ENCODE results near the gene ASTN2.

ASTN2 gene

GRCh38 chr9:116628716-116629115 is 786.1 kb downstream of the ASTN2 start:
- no peak for DNase-seq (ENCODE audit: low read depth)
- TF ChIP-seq POLR2A (IDR thresholded peaks at IDR 0.05; ENCODE audit: extremely low read depth, insufficient read length) = no peak
- no peak for TF ChIP-seq MAX (IDR thresholded peaks at IDR 0.05; ENCODE audit: low read depth, low read length)
- TF ChIP-seq, protein P1, sequence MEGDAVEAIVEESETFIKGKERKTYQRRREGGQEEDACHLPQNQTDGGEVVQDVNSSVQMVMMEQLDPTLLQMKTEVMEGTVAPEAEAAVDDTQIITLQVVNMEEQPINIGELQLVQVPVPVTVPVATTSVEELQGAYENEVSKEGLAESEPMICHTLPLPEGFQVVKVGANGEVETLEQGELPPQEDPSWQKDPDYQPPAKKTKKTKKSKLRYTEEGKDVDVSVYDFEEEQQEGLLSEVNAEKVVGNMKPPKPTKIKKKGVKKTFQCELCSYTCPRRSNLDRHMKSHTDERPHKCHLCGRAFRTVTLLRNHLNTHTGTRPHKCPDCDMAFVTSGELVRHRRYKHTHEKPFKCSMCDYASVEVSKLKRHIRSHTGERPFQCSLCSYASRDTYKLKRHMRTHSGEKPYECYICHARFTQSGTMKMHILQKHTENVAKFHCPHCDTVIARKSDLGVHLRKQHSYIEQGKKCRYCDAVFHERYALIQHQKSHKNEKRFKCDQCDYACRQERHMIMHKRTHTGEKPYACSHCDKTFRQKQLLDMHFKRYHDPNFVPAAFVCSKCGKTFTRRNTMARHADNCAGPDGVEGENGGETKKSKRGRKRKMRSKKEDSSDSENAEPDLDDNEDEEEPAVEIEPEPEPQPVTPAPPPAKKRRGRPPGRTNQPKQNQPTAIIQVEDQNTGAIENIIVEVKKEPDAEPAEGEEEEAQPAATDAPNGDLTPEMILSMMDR (IDR thresholded peaks at IDR 0.05; ENCODE audit: low read depth, low read length) = no peak
- TF ChIP-seq MYC (IDR thresholded peaks at IDR 0.05; ENCODE audit: low read depth, low read length) = no peak
- no peak overlapping the region for H3K4me3 ChIP-seq (ENCODE audit: low read depth, low read length)

DNA sequence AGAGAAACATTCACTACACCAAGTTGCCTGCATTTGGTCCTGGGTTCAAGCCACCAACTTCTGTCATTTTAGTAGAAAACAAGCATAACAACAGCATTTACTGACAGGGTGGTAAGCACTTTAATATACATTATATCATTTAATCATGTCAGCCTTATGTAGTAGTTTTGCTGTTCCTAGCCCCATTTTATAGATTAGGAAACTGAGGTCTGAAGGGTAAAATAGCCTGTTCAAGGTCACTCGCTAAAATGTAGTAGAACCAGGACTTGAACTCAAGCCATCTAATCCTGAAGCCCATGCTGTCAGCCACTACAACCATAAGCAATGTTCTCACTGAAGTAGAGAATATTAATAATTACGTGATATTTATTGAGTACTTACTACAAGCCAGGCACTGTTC is 787.4 kb downstream of the ASTN2 start:
- H3K4me3 ChIP-seq (ENCODE audit: low read depth, low read length) = no peak overlapping the region
- DNase-seq (ENCODE audit: low read depth) = no peak
- TF ChIP-seq, protein P1 (IDR thresholded peaks at IDR 0.05; ENCODE audit: low read depth, low read length) = no peak
- TF ChIP-seq MYC (IDR thresholded peaks at IDR 0.05; ENCODE audit: low read depth, low read length) (no peak), POLR2A (IDR thresholded peaks at IDR 0.05; ENCODE audit: extremely low read depth, insufficient read length) (no peak), MAX (IDR thresholded peaks at IDR 0.05; ENCODE audit: low read depth, low read length) (no peak)

DNA sequence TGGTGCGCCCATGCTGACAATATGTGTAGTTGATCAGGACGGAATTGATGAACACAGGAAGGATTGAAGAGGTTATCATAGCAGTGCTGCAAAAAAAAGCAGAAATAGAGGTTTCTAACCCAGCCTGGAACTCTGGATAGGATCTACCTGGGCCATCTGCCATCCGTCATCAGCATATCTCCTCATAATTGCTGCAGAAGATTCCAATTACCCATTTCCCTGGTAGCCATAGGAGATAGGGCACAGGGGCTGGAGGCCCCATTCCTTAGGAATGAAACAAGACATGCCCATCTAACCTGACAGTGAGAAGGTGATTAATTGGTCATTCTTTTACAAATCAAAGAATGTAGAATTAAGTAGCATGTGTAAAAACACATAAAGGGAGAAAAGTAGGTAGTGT is 788.1 kb downstream of the ASTN2 start:
- TF ChIP-seq MYC (IDR thresholded peaks at IDR 0.05; ENCODE audit: low read depth, low read length) = no peak
- TF ChIP-seq, protein P1 (IDR thresholded peaks at IDR 0.05; ENCODE audit: low read depth, low read length) = no peak
- no peak for TF ChIP-seq POLR2A (IDR thresholded peaks at IDR 0.05; ENCODE audit: extremely low read depth, insufficient read length)
- TF ChIP-seq MAX (IDR thresholded peaks at IDR 0.05; ENCODE audit: low read depth, low read length) = no peak
- DNase-seq (ENCODE audit: low read depth) = no peak
- H3K4me3 ChIP-seq (ENCODE audit: low read depth, low read length) = no peak overlapping the region

DNA sequence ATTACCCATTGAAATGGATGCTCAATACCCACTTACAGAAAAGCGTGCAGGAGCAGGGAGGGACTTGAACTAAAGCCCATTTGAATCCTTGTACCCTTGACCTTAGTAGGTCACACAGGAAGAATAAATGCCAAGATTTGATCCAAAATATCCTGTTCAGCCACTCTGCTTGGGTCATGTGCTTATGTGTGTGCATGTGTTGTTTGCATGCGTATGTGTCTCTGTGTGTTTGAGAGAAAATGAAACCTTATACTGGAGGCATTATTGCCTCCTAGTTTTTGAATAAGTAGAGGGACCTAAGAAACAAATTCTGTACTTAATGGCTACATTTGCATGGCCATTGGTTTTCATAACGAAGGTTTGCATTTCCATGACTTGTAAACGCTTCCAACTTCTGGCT is 791.1 kb downstream of the ASTN2 start:
- H3K4me3 ChIP-seq (ENCODE audit: low read depth, low read length) = no peak overlapping the region
- TF ChIP-seq, protein P1 (IDR thresholded peaks at IDR 0.05; ENCODE audit: low read depth, low read length) = no peak
- no peak for TF ChIP-seq MAX (IDR thresholded peaks at IDR 0.05; ENCODE audit: low read depth, low read length)
- TF ChIP-seq POLR2A (IDR thresholded peaks at IDR 0.05; ENCODE audit: extremely low read depth, insufficient read length) = no peak
- TF ChIP-seq MYC (IDR thresholded peaks at IDR 0.05; ENCODE audit: low read depth, low read length) = no peak
- DNase-seq (ENCODE audit: low read depth) = no peak

DNA sequence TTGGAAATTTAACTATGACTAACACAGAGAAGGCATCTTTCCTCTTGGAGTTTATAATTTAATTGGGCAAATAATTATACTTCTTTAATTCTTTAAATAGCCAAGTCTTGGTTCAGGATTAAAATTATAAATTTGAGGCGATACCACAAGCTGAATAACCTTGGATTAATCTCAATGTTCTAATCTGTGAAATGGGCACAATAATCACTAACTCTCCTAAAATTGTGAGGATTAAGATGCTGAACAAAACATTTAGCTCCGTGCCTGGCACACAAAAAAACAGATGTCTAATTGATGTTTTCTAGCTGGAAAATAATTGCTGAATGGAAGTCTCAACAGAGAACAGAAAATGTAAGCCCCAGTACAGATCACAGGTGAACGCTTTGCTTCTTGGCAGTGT is 797.5 kb downstream of the ASTN2 start:
- no peak for TF ChIP-seq MYC (IDR thresholded peaks at IDR 0.05; ENCODE audit: low read depth, low read length)
- no peak overlapping the region for H3K4me3 ChIP-seq (ENCODE audit: low read depth, low read length)
- no peak for DNase-seq (ENCODE audit: low read depth)

DNA sequence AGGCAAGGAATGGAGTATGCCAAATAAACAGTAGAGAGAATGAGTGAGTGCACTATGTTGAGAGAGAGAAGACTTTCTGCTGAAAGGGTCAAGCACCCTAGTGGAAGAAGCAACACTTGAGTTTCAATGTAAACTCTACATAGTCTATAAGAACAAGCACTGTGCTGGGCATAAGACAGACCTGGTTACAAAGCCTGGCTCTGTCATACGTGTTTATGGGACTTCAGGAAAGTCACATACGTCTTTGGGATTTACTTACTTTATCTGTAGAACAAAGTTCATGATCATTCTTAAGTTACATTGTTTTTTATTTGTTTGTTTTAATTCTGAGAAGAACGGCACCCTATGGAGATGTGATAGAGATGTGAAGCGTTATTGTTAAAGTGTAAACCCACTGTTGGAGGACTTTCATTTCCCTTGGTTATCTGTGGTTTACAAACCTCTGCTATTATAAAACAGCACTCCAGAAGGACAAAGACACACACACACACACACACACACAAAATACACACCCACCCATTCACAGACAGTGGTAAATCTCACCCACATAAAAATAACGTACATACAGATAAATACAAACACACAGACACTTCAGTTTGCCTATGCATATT is 798.4 kb downstream of the ASTN2 start:
- H3K4me3 ChIP-seq (ENCODE audit: low read depth, low read length) = no peak overlapping the region
- TF ChIP-seq MAX (IDR thresholded peaks at IDR 0.05; ENCODE audit: low read depth, low read length) (no peak), POLR2A (IDR thresholded peaks at IDR 0.05; ENCODE audit: extremely low read depth, insufficient read length) (no peak), MYC (IDR thresholded peaks at IDR 0.05; ENCODE audit: low read depth, low read length) (no peak)
- TF ChIP-seq, protein P1 (IDR thresholded peaks at IDR 0.05; ENCODE audit: low read depth, low read length) = no peak
- no peak for DNase-seq (ENCODE audit: low read depth)
